IMR-90 (cell line): Measurements from ENCODE around the gene PBX4. TPM values are rescaled to one million over a fixed set of nuclear protein-coding genes. Genes with fewer than 3 reads are reported as not detected.

Experiments
- ATAC-seq: fragments of 200-7000 bp; cut with Tn5 transposase; 2 replicates; pipeline ENCODE4 v1.9.1; 2020; ENCODE audit warnings: low read depth, mild to moderate bottlenecking, moderate library complexity
- BruUV-seq: library from RNA; stranded (reverse); fragments of 400-500 nt; replicated peaks from 2 replicates; lab custom pipeline; 2021; lab: Mats Ljungman, UMichigan
- CTCF ChIA-PET: fragments of 300-600 bp; formaldehyde crosslinking; extraction: SDS; loops from one replicate; lab custom pipeline; 2021; ENCODE audit warnings: antibody characterized with exemption; lab: Yijun Ruan, JAX
- POLR2A ChIA-PET: fragments of 300-600 bp; sonication (Branson Sonifier 250); formaldehyde crosslinking; loops from one replicate; lab custom pipeline; 2022; ENCODE audit warnings: antibody characterized with exemption; ENCODE audit not compliant: unreplicated experiment; lab: Charles Lee
- DNase-seq: peaks from one replicate; pipeline ENCODE4 v3.0.0; 2013
- H2AFZ ChIP-seq: replicated peaks from 2 replicates; pipeline ENCODE3; 2013; ENCODE audit warnings: low read length, mild to moderate bottlenecking; ENCODE audit not compliant: poor library complexity
- H2AK5ac ChIP-seq: 2 replicates; pipeline ENCODE4 v1.6.1; 2013; ENCODE audit warnings: low read depth, low read length, inconsistent platforms
- H2AK9ac ChIP-seq: replicated peaks from 2 replicates; pipeline ENCODE3; 2013; ENCODE audit warnings: mild to moderate bottlenecking, low read depth, low read length, moderate library complexity; ENCODE audit not compliant: poor library complexity
- H2BK120ac ChIP-seq: 2 replicates; pipeline ENCODE4 v1.6.1; 2013; ENCODE audit warnings: low read depth, low read length, inconsistent platforms
- H2BK15ac ChIP-seq: 3 replicates; pipeline ENCODE4 v1.6.1; 2013; ENCODE audit warnings: low read depth, low read length, inconsistent platforms
- H2BK20ac ChIP-seq: 2 replicates; pipeline ENCODE4 v1.6.1; 2013; ENCODE audit warnings: low read depth, mild to moderate bottlenecking, inconsistent platforms, low read length, moderate library complexity
- H2BK5ac ChIP-seq: 2 replicates; pipeline ENCODE4 v1.6.1; 2013; ENCODE audit warnings: mild to moderate bottlenecking, low read depth, low read length, inconsistent platforms; ENCODE audit not compliant: poor library complexity, severe bottlenecking
- H3K14ac ChIP-seq: replicated peaks from 2 replicates; pipeline ENCODE4 v1.6.1; 2013; ENCODE audit warnings: low read depth, low read length, inconsistent platforms
- H3K18ac ChIP-seq: 2 replicates; pipeline ENCODE4 v1.6.1; 2013; ENCODE audit warnings: low read depth, low read length, control low read depth
- H3K23ac ChIP-seq: 2 replicates; pipeline ENCODE4 v1.6.1; 2013; ENCODE audit warnings: low read depth, low read length, inconsistent platforms
- H3K27ac ChIP-seq: 2 replicates; pipeline ENCODE4 v1.5.1; 2013; ENCODE audit warnings: mild to moderate bottlenecking, control low read depth, low read length; ENCODE audit not compliant: insufficient read depth
- H3K27me3 ChIP-seq: 2 replicates; pipeline ENCODE4 v1.6.1; 2013; ENCODE audit warnings: low read length; ENCODE audit not compliant: control insufficient read depth, insufficient read depth
- H3K36me3 ChIP-seq: 2 replicates; pipeline ENCODE4 v1.6.1; 2013; ENCODE audit warnings: low read length, mixed read lengths; ENCODE audit not compliant: control insufficient read depth, insufficient read depth
- H3K4ac ChIP-seq: 2 replicates; pipeline ENCODE4 v1.6.1; 2013; ENCODE audit warnings: low read depth, low read length, inconsistent platforms
- H3K4me1 ChIP-seq: 2 replicates; pipeline ENCODE4 v1.6.1; 2013; ENCODE audit warnings: low read length, mixed read lengths; ENCODE audit not compliant: control insufficient read depth, insufficient read depth
- H3K4me2 ChIP-seq: 2 replicates; pipeline ENCODE4 v1.6.1; 2013; ENCODE audit warnings: low read depth, mild to moderate bottlenecking, control low read depth, low read length, moderate library complexity
- H3K4me3 ChIP-seq: 2 replicates; pipeline ENCODE4 v1.5.1; 2013; ENCODE audit warnings: low read depth, mild to moderate bottlenecking, control low read depth, low read length, moderate library complexity; ENCODE audit not compliant: insufficient read depth
- H3K56ac ChIP-seq: 2 replicates; pipeline ENCODE4 v1.6.1; 2013; ENCODE audit warnings: low read length, inconsistent platforms; ENCODE audit not compliant: insufficient read depth; ENCODE audit errors: extremely low read depth
- H3K79me1 ChIP-seq, 2 experiments: 2 replicates each; pipeline ENCODE4 v1.6.1; 2013; ENCODE audit warnings: low read length in 2 of 2, inconsistent platforms in 1 of 2, low read depth in 1 of 2
- H3K9ac ChIP-seq: 2 replicates; pipeline ENCODE4 v1.6.1; 2013; ENCODE audit warnings: low read depth, low read length, control low read depth
- H3K9me1 ChIP-seq: 2 replicates; pipeline ENCODE4 v1.6.1; 2013; ENCODE audit warnings: low read length, inconsistent platforms; ENCODE audit not compliant: insufficient read depth
- H3K9me3 ChIP-seq: 2 replicates; pipeline ENCODE4 v1.6.1; 2013; ENCODE audit warnings: low read length; ENCODE audit not compliant: control insufficient read depth, insufficient read depth
- H4K20me1 ChIP-seq: 2 replicates; pipeline ENCODE4 v1.6.1; 2013; ENCODE audit warnings: low read length, inconsistent platforms; ENCODE audit not compliant: insufficient read depth
- H4K5ac ChIP-seq: 2 replicates; pipeline ENCODE4 v1.6.1; 2013; ENCODE audit warnings: mild to moderate bottlenecking, low read depth, low read length, control low read depth
- H4K8ac ChIP-seq, 2 experiments: 2 replicates each; pipeline ENCODE4 v1.6.1; 2013; ENCODE audit warnings: low read depth in 2 of 2, low read length in 2 of 2, control low read depth in 1 of 2, inconsistent platforms in 1 of 2
- H4K91ac ChIP-seq: 2 replicates; pipeline ENCODE4 v1.6.1; 2013; ENCODE audit warnings: low read depth, low read length, inconsistent platforms; ENCODE audit not compliant: insufficient read depth
- BHLHE40 ChIP-seq: fragments of 150-350 bp; IDR thresholded peaks from 2 replicates; pipeline ENCODE4 v1.6.1; 2016; ENCODE audit warnings: mild to moderate bottlenecking, low read depth, low read length
- CEBPB ChIP-seq: IDR thresholded peaks from 2 replicates; pipeline ENCODE4 v1.6.1; 2012; ENCODE audit warnings: low read depth, low read length, improper control_type of control experiment
- NFE2L2 ChIP-seq: fragments of 150-350 bp; IDR thresholded peaks from 2 replicates; pipeline ENCODE4 v1.6.1; 2016; ENCODE audit warnings: low read depth, mild to moderate bottlenecking, low read length
- POLR2A ChIP-seq: IDR thresholded peaks from 2 replicates; pipeline ENCODE4 v1.6.1; 2012; ENCODE audit warnings: mild to moderate bottlenecking, low read depth, low read length
- RCOR1 ChIP-seq: IDR thresholded peaks from 2 replicates; pipeline ENCODE4 v1.6.1; 2012; ENCODE audit warnings: mild to moderate bottlenecking, low read length, improper control_type of control experiment; ENCODE audit not compliant: insufficient replicate concordance
- RFX5 ChIP-seq: IDR thresholded peaks from 2 replicates; pipeline ENCODE4 v1.8.0; 2012; ENCODE audit warnings: low read depth, mild to moderate bottlenecking, low read length, moderate library complexity
- SMC3 ChIP-seq: fragments of 150-350 bp; IDR thresholded peaks from 2 replicates; pipeline ENCODE4 v1.6.1; 2016; ENCODE audit warnings: low read depth, mild to moderate bottlenecking, antibody characterized with exemption, low read length, moderate library complexity
- WGBS, 2 experiments: methylation state at CpG; one replicate each; pipeline versions ENCODE4 v1.1.5 to v1.1.7; 2013; ENCODE audit warnings: missing lambda C conversion rate in 2 of 2; ENCODE audit not compliant: insufficient read length in 1 of 2; ENCODE audit errors: extremely low coverage in 2 of 2; 5-methylcytosine and 5-hydroxymethylcytosine counted together
- dilution Hi-C: fragments of 300-500 bp; cut with HindIII; formaldehyde crosslinking; loops from one replicate; pipeline ENCODE4 v1.14.3; 2018; ENCODE audit warnings: low sequenced_read_pairs; ENCODE audit not compliant: unreplicated experiment
- in situ Hi-C: fragments of 300-500 bp; cut with MboI; formaldehyde crosslinking; loops from 3 replicates; pipeline ENCODE4 v1.14.3; 2019; ENCODE audit warnings: low sequenced_read_pairs, inconsistent platforms, mixed read lengths
- intact Hi-C: fragments of 100-400 bp; cut with micrococcal nuclease; formaldehyde crosslinking; loops from 2 replicates; pipeline ENCODE4 v1.10.0; 2022
- polyA plus RNA-seq, 3 experiments: library from polyadenylated mRNA; depleted of rRNA; stranded (reverse); fragments of >200 nt; gene quantifications; 2 replicates each; pipeline ENCODE4 v1.2.3, GENCODE V29; 2012; ENCODE audit warnings: low replicate concordance in 1 of 3
- total RNA-seq: library from RNA; depleted of rRNA; stranded (reverse); fragments of >200 nt; gene quantifications from 2 replicates; pipeline ENCODE4 v1.2.3, GENCODE V29; 2012
- TF ChIP-seq, protein P1 (sequence below): conservative IDR thresholded peaks from 2 replicates; pipeline ENCODE4 v1.5.1; 2012; ENCODE audit warnings: mild to moderate bottlenecking, low read depth, low read length, improper control_type of control experiment

Gene PBX4
- total and polyA plus RNA-seq, 2 of the 4 experiments (the other 2 are of a cell fraction), result 0.90 to 2.9 TPM

DNA sequence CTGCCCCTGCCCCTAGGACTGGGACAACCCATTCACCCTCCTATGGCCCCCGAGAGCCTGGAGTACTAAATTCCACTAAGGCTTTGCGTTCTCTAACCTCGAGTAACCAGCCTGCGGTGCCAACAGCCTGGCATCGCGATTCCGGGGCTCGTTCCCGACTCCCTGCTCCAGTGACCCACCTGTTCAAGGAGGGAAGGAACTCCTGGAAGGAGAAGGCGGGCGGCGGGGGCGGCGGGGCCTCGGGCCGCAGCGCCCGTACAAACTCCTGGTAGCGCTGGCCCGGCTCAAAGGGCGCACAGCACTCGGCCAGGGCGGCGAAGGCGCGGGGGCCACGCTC is 18.7 kb upstream of the PBX4 start:
- peaks cover 3 to 7% of the 10 kb centered on the region in 2 experiments for H3K79me1 ChIP-seq
- H3K56ac ChIP-seq, result no peak overlapping the region
- H2AK5ac ChIP-seq, result no peak overlapping the region
- CTCF ChIA-PET, result no interaction called here
- no peaks in the 10 kb centered on the region for H4K20me1 ChIP-seq
- no peak overlapping the region for H3K23ac ChIP-seq
- BruUV-seq, result no TSS peak
- dilution Hi-C loops (no loop called here), intact Hi-C loops (no loop called here), in situ Hi-C loops (loop anchor here (25.0 kb wide), 1 partner anchor 250 kb away; no protein-coding TSS in a partner anchor)
- no peak overlapping the region for H2AFZ ChIP-seq
- H3K18ac ChIP-seq, result no peak overlapping the region
- H3K4me2 ChIP-seq, result no peak overlapping the region
- no peak overlapping the region for H3K27ac ChIP-seq
- H3K9ac ChIP-seq, result no peak overlapping the region
- no peak overlapping the region for H4K5ac ChIP-seq
- ATAC-seq, result no peak
- no peak overlapping the region for H2BK15ac ChIP-seq
- no peaks in the 10 kb centered on the region for H3K9me3 ChIP-seq
- no peaks in the 10 kb centered on the region for H3K27me3 ChIP-seq
- POLR2A ChIA-PET, result no interaction called here
- 91% methylated on average over 12 of the region's 27 CpGs; no CpG with 5 or more reads in 1 of the 2 experiments for WGBS, 2 experiments
- H4K91ac ChIP-seq, result no peak overlapping the region
- no peak for TF ChIP-seq CEBPB
- no peak for TF ChIP-seq NFE2L2
- TF ChIP-seq POLR2A, result no peak
- TF ChIP-seq SMC3, result no peak
- TF ChIP-seq RCOR1, result no peak
- TF ChIP-seq, protein P1, sequence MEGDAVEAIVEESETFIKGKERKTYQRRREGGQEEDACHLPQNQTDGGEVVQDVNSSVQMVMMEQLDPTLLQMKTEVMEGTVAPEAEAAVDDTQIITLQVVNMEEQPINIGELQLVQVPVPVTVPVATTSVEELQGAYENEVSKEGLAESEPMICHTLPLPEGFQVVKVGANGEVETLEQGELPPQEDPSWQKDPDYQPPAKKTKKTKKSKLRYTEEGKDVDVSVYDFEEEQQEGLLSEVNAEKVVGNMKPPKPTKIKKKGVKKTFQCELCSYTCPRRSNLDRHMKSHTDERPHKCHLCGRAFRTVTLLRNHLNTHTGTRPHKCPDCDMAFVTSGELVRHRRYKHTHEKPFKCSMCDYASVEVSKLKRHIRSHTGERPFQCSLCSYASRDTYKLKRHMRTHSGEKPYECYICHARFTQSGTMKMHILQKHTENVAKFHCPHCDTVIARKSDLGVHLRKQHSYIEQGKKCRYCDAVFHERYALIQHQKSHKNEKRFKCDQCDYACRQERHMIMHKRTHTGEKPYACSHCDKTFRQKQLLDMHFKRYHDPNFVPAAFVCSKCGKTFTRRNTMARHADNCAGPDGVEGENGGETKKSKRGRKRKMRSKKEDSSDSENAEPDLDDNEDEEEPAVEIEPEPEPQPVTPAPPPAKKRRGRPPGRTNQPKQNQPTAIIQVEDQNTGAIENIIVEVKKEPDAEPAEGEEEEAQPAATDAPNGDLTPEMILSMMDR, result no peak
- no peak for TF ChIP-seq BHLHE40
- no peak for TF ChIP-seq RFX5
- H3K9me1 ChIP-seq, result no peaks in the 10 kb centered on the region; the same call in 1 of the 2 replicates
- no peak overlapping the region for H2AK9ac ChIP-seq
- H4K8ac ChIP-seq, result no peak overlapping the region
- H3K4me3 ChIP-seq, result no peak overlapping the region
- H2BK120ac ChIP-seq, result no peak overlapping the region
- H3K14ac ChIP-seq, result no peak overlapping the region
- no peak overlapping the region for H3K4ac ChIP-seq
- peaks cover 43% of the 10 kb centered on the region for H3K36me3 ChIP-seq
- DNase-seq, result no peak
- no peaks in the 10 kb centered on the region for H3K4me1 ChIP-seq
- no peak overlapping the region for H2BK20ac ChIP-seq
- no peak overlapping the region for H2BK5ac ChIP-seq
